Endothelial cell of coronary artery (primary cell): Measurements from ENCODE around the gene BCOR. TPM values are rescaled to one million over a fixed set of nuclear protein-coding genes. Genes with fewer than 3 reads are reported as not detected.

Source experiments
- total RNA-seq: library from RNA; depleted of rRNA; stranded (reverse); fragments of >200 nt; gene quantifications from 2 replicates; pipeline ENCODE4 v1.2.3, GENCODE V29; 2014

The BCOR gene
- 4.9 and 10.7 TPM in 2 replicates for total RNA-seq

GRCh38 chrX:40097504-40098263 lies at the start of gene BCOR:
TSS of gene BCOR (minus strand) at chrX:40097958. CDS start at chrX:40077929, 20,029 bp downstream.

